GM12874 (cell line): Measurements from ENCODE around the gene EFHC1.

ENCODE experiments used
- CTCF ChIP-seq: IDR thresholded peaks from 2 replicates; pipeline ENCODE4 v1.5.1; 2011; ENCODE audit warnings: low read depth, mild to moderate bottlenecking, control low read depth, low read length, moderate library complexity; ENCODE audit not compliant: insufficient read depth

The EFHC1 gene

DNA sequence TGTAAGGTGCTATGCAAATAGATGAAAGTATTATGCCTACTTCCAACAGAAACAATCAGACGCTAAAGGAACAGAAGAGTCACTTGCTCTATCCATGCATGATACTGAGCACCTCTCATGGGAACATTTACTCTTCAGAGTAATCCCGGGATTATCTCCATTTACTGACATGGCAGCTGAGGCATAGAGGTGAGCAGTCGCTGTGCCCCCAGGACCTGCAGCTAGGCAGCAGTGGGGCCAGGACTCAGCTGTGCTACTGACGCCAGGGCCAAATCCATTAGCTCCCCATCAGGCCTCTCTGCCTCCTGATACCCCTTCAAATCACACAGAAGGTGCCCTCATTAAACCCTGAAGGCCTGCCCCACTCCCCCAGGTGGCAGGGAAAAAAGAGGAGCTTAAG is 104.8 kb downstream of the EFHC1 start:
- no peak for TF ChIP-seq CTCF

GRCh38 chr6:52526634-52527033 is 106.5 kb downstream of the EFHC1 start:
- no peak for TF ChIP-seq CTCF

DNA sequence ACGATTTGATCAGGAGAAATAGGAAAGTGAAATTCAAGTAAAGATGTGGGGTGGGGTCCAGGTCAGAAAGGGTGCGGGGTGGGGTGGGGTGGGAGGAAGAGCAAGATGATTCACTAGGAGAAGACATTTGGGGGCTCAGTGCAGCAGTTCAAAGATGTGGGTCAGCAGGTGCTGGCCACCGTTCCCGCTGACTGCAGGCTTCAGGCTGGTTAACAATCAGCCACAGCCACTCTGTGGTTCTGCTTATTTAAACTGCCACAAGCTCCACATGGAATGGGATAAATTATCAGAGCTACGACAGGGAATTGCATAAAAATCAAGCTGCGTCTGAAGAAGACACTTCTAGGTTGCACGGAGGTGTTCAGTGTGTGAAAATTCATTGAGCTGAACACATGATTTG is 107.3 kb downstream of the EFHC1 start:
- no peak for TF ChIP-seq CTCF

- TF ChIP-seq CTCF = no peak
These were observed 109.2 kb downstream of the EFHC1 start for GRCh38 chr6:52529311-52529710.

DNA sequence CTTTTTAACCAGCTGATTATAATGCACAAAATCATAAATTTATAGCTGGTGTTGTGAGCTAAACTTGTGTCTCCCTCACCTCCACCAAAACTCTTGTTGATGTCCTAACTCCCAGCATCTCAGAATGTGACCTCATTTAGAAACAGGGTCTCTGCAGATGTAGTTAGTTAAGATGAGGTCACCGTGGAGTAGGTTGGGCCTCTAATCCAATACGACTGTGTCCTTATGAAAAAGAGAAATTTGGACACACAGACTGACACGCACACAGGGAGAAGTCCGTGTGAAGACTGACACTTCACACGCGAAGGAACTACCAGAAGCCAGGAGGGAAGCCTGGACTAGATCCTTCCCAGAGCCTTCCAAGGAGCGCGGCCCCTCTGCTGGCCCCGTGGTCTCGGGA is 110.2 kb downstream of the EFHC1 start:
- TF ChIP-seq CTCF = no peak

GRCh38 chr6:52531396-52531795 is 111.3 kb downstream of the EFHC1 start:
- TF ChIP-seq CTCF = no peak

GRCh38 chr6:52531834-52532233 is 111.7 kb downstream of the EFHC1 start:
- TF ChIP-seq CTCF = no peak

DNA sequence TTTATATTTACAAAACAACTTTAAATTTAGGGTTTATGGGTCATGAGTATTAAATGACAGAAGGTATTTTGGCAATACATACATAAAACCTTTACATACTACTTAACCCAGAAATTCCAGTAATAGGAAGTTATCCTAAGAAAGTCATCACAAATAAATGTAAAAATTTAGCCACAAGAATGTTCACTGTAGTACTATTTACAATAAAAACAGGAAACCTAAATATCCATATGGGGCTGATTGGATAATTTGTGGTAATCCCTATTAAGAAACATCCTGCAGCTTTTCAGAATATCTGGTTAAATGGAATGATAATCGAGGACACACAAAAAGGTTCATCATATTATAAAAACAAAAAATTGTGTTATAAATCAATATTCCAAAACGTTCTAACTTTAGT is 112.3 kb downstream of the EFHC1 start:
- TF ChIP-seq CTCF = no peak
